Measurements from ENCODE around the gene KDM8. TPM values are rescaled to one million over a fixed set of nuclear protein-coding genes. Genes with fewer than 3 reads are reported as not detected.

Gene KDM8
- total RNA-seq, 2 donors from 2014 or later, result 4.4 to 4.6 TPM

Other genes with a start within 250 kb of the KDM8 start
- gene C16orf82, start 136.6 kb upstream of the KDM8 start, total RNA-seq, result not detected
- gene NSMCE1, start 65.2 kb downstream of the KDM8 start, total RNA-seq, result 10 to 100 TPM; 45.3 to 52.0 TPM
- 100 to 1,000 TPM in 1 of 2 donors, 10 to 100 TPM in 1; 99.2 to 112 TPM for gene IL4R, start 110.4 kb downstream of the KDM8 start, total RNA-seq
- gene IL21R, start 198.6 kb downstream of the KDM8 start, total RNA-seq, result under 1 TPM; 0.24 to 0.56 TPM

Data from posterior vena cava (tissue), 2 donors.